HEK293 (cell line): ENCODE results near the gene CEP76.

Source experiments
- CTCF ChIA-PET: fragments of 350-600 bp; formaldehyde crosslinking; extraction: SDS; loops from one replicate; lab custom pipeline; 2021; ENCODE audit warnings: antibody characterized with exemption; lab: Yijun Ruan, JAX
- POLR2A ChIA-PET: fragments of 300-600 bp; formaldehyde crosslinking; extraction: SDS; loops from one replicate; lab custom pipeline; 2020; ENCODE audit warnings: antibody characterized with exemption, inconsistent platforms; lab: Yijun Ruan, JAX
- H3K27ac ChIP-seq: fragments of 200-500 bp; sonication (Bioruptor generic); 2 replicates; pipeline ENCODE4 v1.5.1; 2014; ENCODE audit warnings: low read depth, low read length, control low read depth, inconsistent platforms; ENCODE audit errors: extremely low read depth
- H3K36me3 ChIP-seq, 2 experiments: fragments of 200-500 bp in 1 of 2; sonication (Bioruptor generic) in 1 of 2; 1 replicate in 1 of 2; 2 replicates in 1 of 2; pipeline ENCODE4 v1.5.1; 2014 to 2017; ENCODE audit warnings: inconsistent platforms in 2 of 2, low read length in 2 of 2; ENCODE audit not compliant: control insufficient read depth in 2 of 2, insufficient read depth in 1 of 2
- H3K4me1 ChIP-seq: fragments of 200-500 bp; sonication (Bioruptor generic); 2 replicates; pipeline ENCODE4 v1.5.1; 2014; ENCODE audit warnings: mild to moderate bottlenecking, low read length, inconsistent platforms; ENCODE audit not compliant: control insufficient read depth, insufficient read depth
- H3K4me3 ChIP-seq: 2 replicates; pipeline ENCODE4 v1.5.1; 2011; ENCODE audit warnings: low read depth, mild to moderate bottlenecking, control low read depth, low read length, moderate library complexity
- H3K9me3 ChIP-seq: fragments of 200-500 bp; sonication (Bioruptor generic); 2 replicates; pipeline ENCODE4 v1.5.1; 2014; ENCODE audit warnings: low read depth, low read length, inconsistent platforms; ENCODE audit not compliant: control insufficient read depth, insufficient read depth
- ATF2 ChIP-seq: fragments of 450-650 bp; formaldehyde crosslinking; IDR thresholded peaks from 2 replicates; pipeline ENCODE4 v1.5.1; 2016; ENCODE audit warnings: missing biosample characterization, missing genetic modification characterization, low read depth
- GFI1B ChIP-seq: fragments of 450-650 bp; formaldehyde crosslinking; IDR thresholded peaks from 2 replicates; pipeline ENCODE4 v1.5.1; 2016; ENCODE audit warnings: missing biosample characterization, missing genetic modification characterization
- GLIS1 ChIP-seq: fragments of 450-650 bp; formaldehyde crosslinking; IDR thresholded peaks from 2 replicates; pipeline ENCODE4 v1.5.1; 2016; ENCODE audit warnings: missing biosample characterization, missing genetic modification characterization
- GLIS2 ChIP-seq: fragments of 450-650 bp; formaldehyde crosslinking; IDR thresholded peaks from 2 replicates; pipeline ENCODE4 v1.5.1; 2016; ENCODE audit warnings: missing biosample characterization, missing genetic modification characterization
- MEIS1 ChIP-seq: sonication (generic); formaldehyde crosslinking; IDR thresholded peaks from 2 replicates; pipeline ENCODE4 v1.8.1; 2022; ENCODE audit warnings: missing genetic modification reagents, mild to moderate bottlenecking, borderline replicate concordance
- OVOL3 ChIP-seq: fragments of 450-650 bp; formaldehyde crosslinking; IDR thresholded peaks from 2 replicates; pipeline ENCODE4 v1.5.1; 2016; ENCODE audit warnings: missing biosample characterization, missing genetic modification characterization
- ZBTB10 ChIP-seq: fragments of 450-650 bp; formaldehyde crosslinking; IDR thresholded peaks from 2 replicates; pipeline ENCODE4 v1.5.1; 2016; ENCODE audit warnings: missing biosample characterization, missing genetic modification characterization
- ZBTB20 ChIP-seq: fragments of 450-650 bp; formaldehyde crosslinking; IDR thresholded peaks from 2 replicates; pipeline ENCODE4 v1.5.1; 2016; ENCODE audit warnings: missing biosample characterization, missing genetic modification characterization
- ZBTB48 ChIP-seq: fragments of 450-650 bp; formaldehyde crosslinking; IDR thresholded peaks from 2 replicates; pipeline ENCODE4 v1.5.1; 2016; ENCODE audit warnings: missing biosample characterization, missing genetic modification characterization
- ZBTB8A ChIP-seq: fragments of 450-650 bp; formaldehyde crosslinking; IDR thresholded peaks from 2 replicates; pipeline ENCODE4 v1.5.1; 2016; ENCODE audit warnings: missing biosample characterization, missing genetic modification characterization
- ZEB2 ChIP-seq: fragments of 450-650 bp; formaldehyde crosslinking; IDR thresholded peaks from 2 replicates; pipeline ENCODE4 v1.5.1; 2016; ENCODE audit warnings: missing biosample characterization, missing genetic modification characterization
- ZIC2 ChIP-seq: fragments of 450-650 bp; formaldehyde crosslinking; IDR thresholded peaks from 2 replicates; pipeline ENCODE4 v1.5.1; 2016; ENCODE audit warnings: missing biosample characterization, missing genetic modification characterization
- ZNF311 ChIP-seq: fragments of 450-650 bp; formaldehyde crosslinking; IDR thresholded peaks from 2 replicates; pipeline ENCODE4 v1.5.1; 2017; ENCODE audit warnings: missing biosample characterization, missing genetic modification characterization, borderline replicate concordance
- ZNF391 ChIP-seq: fragments of 450-650 bp; formaldehyde crosslinking; IDR thresholded peaks from 2 replicates; pipeline ENCODE4 v1.5.1; 2016; ENCODE audit warnings: low read depth, missing biosample characterization, missing genetic modification characterization, borderline replicate concordance
- ZNF510 ChIP-seq: fragments of 450-650 bp; formaldehyde crosslinking; IDR thresholded peaks from 2 replicates; pipeline ENCODE4 v1.5.1; 2018; ENCODE audit warnings: mild to moderate bottlenecking, missing genetic modification characterization, missing biosample characterization; ENCODE audit not compliant: insufficient replicate concordance
- ZNF560 ChIP-seq: fragments of 450-650 bp; formaldehyde crosslinking; IDR thresholded peaks from 2 replicates; pipeline ENCODE4 v1.5.1; 2017; ENCODE audit warnings: missing biosample characterization, missing genetic modification characterization, borderline replicate concordance
- ZNF571 ChIP-seq: fragments of 450-650 bp; formaldehyde crosslinking; IDR thresholded peaks from 2 replicates; pipeline ENCODE4 v1.5.0; 2017; ENCODE audit warnings: missing biosample characterization, missing genetic modification characterization
- ZNF639 ChIP-seq: fragments of 450-650 bp; formaldehyde crosslinking; IDR thresholded peaks from 2 replicates; pipeline ENCODE4 v1.5.1; 2016; ENCODE audit warnings: missing biosample characterization, missing genetic modification characterization
- ZNF777 ChIP-seq: fragments of 450-650 bp; formaldehyde crosslinking; IDR thresholded peaks from 2 replicates; pipeline ENCODE4 v1.5.1; 2017; ENCODE audit warnings: missing biosample characterization, missing genetic modification characterization, borderline replicate concordance
- ZNF785 ChIP-seq: fragments of 450-650 bp; formaldehyde crosslinking; IDR thresholded peaks from 2 replicates; pipeline ENCODE4 v1.5.1; 2016; ENCODE audit warnings: missing biosample characterization, missing genetic modification characterization
- ZNF792 ChIP-seq: fragments of 450-650 bp; formaldehyde crosslinking; IDR thresholded peaks from 2 replicates; pipeline ENCODE4 v1.5.1; 2016; ENCODE audit warnings: missing biosample characterization, missing genetic modification characterization
- ZXDB ChIP-seq: fragments of 450-650 bp; formaldehyde crosslinking; IDR thresholded peaks from 2 replicates; pipeline ENCODE4 v1.5.1; 2016; ENCODE audit warnings: missing biosample characterization, missing genetic modification characterization

Gene CEP76

GRCh38 chr18:12703096-12703567 is 609 bp upstream of the CEP76 start:
- CTCF ChIA-PET: interaction anchor here (0.7 to 3.2 kb wide), 2 partner anchors 232 to 1048 kb away, joined by 3 to 12 read pairs; no protein-coding TSS in a partner anchor
- Histone ChIP-seq H3K36me3 (peaks cover 35 to 42% of the 10 kb centered on the region in 2 experiments), H3K4me3 (peak overlapping the region; percentile 87), H3K9me3 (no peaks in the 10 kb centered on the region), H3K4me1 (peaks cover 6% of the 10 kb centered on the region; the same call in 1 of the 2 replicates), H3K27ac (peak overlapping the region; percentile 99)
- POLR2A ChIA-PET: interaction anchor here (0.6 to 3.8 kb wide), 11 partner anchors 9 to 326 kb away, joined by 3 to 19 read pairs (median 3); partner anchors contain the start of genes AFG3L2 and PTPN2
- no peak for TF ChIP-seq ZBTB10 (tag by site-specific recombination)
- 0 out of 2 replicates have a peak, but pooled peaks have one; percentile 36 for TF ChIP-seq ZBTB8A (tag by site-specific recombination)
- TF ChIP-seq ZNF639 (tag by site-specific recombination): no peak
- no peak for TF ChIP-seq ZNF311
- 0 out of 2 replicates have a peak, but pooled peaks have one; percentile 90 for TF ChIP-seq GLIS2 (tag by site-specific recombination)
- TF ChIP-seq ZNF792 (tag by site-specific recombination): no peak
- TF ChIP-seq GLIS1 (tag by site-specific recombination): peak; percentile 12; the same call in 1 of the 2 replicates
- TF ChIP-seq ZNF785 (tag by site-specific recombination): no peak
- no peak for TF ChIP-seq ZNF510
- no peak for TF ChIP-seq ZNF571
- peak; percentile 44; the same call in 1 of the 2 replicates for TF ChIP-seq ZNF777 (tag by site-specific recombination)
- TF ChIP-seq GFI1B (tag by site-specific recombination): no peak
- TF ChIP-seq ZBTB20 (tag by site-specific recombination): peak; percentile 55
- 0 out of 2 replicates have a peak, but pooled peaks have one; percentile 15 for TF ChIP-seq ZBTB48 (tag by site-specific recombination)
- TF ChIP-seq ATF2 (tag by site-specific recombination): no peak
- TF ChIP-seq ZNF391 (tag by site-specific recombination): no peak
- peak; percentile 16; the same call in 1 of the 2 replicates for TF ChIP-seq ZEB2
- no peak for TF ChIP-seq MEIS1 (CRISPR knock-in tag)
- TF ChIP-seq ZXDB (tag by site-specific recombination): peak; percentile 76; the same call in 1 of the 2 replicates
- no peak for TF ChIP-seq OVOL3 (tag by site-specific recombination)
- peak; percentile 94; the same call in 1 of the 2 replicates for TF ChIP-seq ZIC2
- TF ChIP-seq ZNF560 (tag by site-specific recombination): no peak
